Mesendoderm (in vitro differentiated cells): ENCODE data around the gene HTR7.

Source experiments
- DNase-seq: peaks from one replicate; pipeline ENCODE4 v3.0.0; 2013
- H2AK5ac ChIP-seq: 2 replicates; pipeline ENCODE4 v1.6.1; 2013; ENCODE audit warnings: low read length, inconsistent platforms
- H2BK120ac ChIP-seq: 2 replicates; pipeline ENCODE4 v1.6.1; 2013; ENCODE audit warnings: low read depth, mild to moderate bottlenecking, low read length, moderate library complexity, mixed read lengths
- H2BK15ac ChIP-seq: replicated peaks from 2 replicates; pipeline ENCODE4 v1.6.1; 2013; ENCODE audit warnings: low read depth, mild to moderate bottlenecking, moderate library complexity
- H2BK5ac ChIP-seq: 2 replicates; pipeline ENCODE4 v1.6.1; 2013; ENCODE audit warnings: low read length, inconsistent platforms
- H3K18ac ChIP-seq: 2 replicates; pipeline ENCODE4 v1.6.1; 2013; ENCODE audit warnings: mild to moderate bottlenecking, low read length, mixed read lengths
- H3K23ac ChIP-seq: one replicate; pipeline ENCODE4 v1.6.1; 2013; ENCODE audit warnings: low read length
- H3K27ac ChIP-seq: 2 replicates; pipeline ENCODE4 v1.5.1; 2013; ENCODE audit warnings: low read depth, mild to moderate bottlenecking, inconsistent platforms, low read length, moderate library complexity
- H3K27me3 ChIP-seq: 2 replicates; pipeline ENCODE4 v1.6.1; 2013; ENCODE audit warnings: low read length, control low read depth, mild to moderate bottlenecking, inconsistent platforms; ENCODE audit not compliant: insufficient read depth, poor library complexity
- H3K36me3 ChIP-seq: 2 replicates; pipeline ENCODE4 v1.6.1; 2013; ENCODE audit warnings: low read length, inconsistent platforms; ENCODE audit not compliant: control insufficient read depth, insufficient read depth
- H3K4ac ChIP-seq: one replicate; pipeline ENCODE4 v1.6.1; 2013; ENCODE audit warnings: low read depth, mild to moderate bottlenecking, low read length, moderate library complexity
- H3K4me1 ChIP-seq: 2 replicates; pipeline ENCODE4 v1.6.1; 2013; ENCODE audit warnings: low read depth, low read length, inconsistent platforms; ENCODE audit not compliant: control insufficient read depth
- H3K4me2 ChIP-seq: 2 replicates; pipeline ENCODE4 v1.6.1; 2013; ENCODE audit warnings: low read length
- H3K4me3 ChIP-seq: 2 replicates; pipeline ENCODE4 v1.5.1; 2013; ENCODE audit warnings: mild to moderate bottlenecking, low read length
- H3K56ac ChIP-seq: one replicate; pipeline ENCODE4 v1.6.1; 2013; ENCODE audit warnings: low read length
- H3K79me1 ChIP-seq: 2 replicates; pipeline ENCODE4 v1.6.1; 2013; ENCODE audit warnings: low read length, inconsistent platforms
- H3K79me2 ChIP-seq: 2 replicates; pipeline ENCODE4 v1.6.1; 2013; ENCODE audit warnings: mild to moderate bottlenecking, low read length; ENCODE audit not compliant: control insufficient read depth, insufficient read depth
- H3K9ac ChIP-seq: 2 replicates; pipeline ENCODE4 v1.6.1; 2013; ENCODE audit warnings: low read length, inconsistent platforms
- H4K5ac ChIP-seq: one replicate; pipeline ENCODE4 v1.6.1; 2013; ENCODE audit warnings: low read length
- H4K8ac ChIP-seq: one replicate; pipeline ENCODE4 v1.6.1; 2013; ENCODE audit warnings: low read depth, mild to moderate bottlenecking, control low read depth, low read length, moderate library complexity
- WGBS: extraction: QIAGEN DNeasy Blood & Tissue Kit; methylation state at CpG from one replicate; pipeline ENCODE4 v1.1.7; 2013; ENCODE audit warnings: low lambda C conversion rate, missing lambda C conversion rate; ENCODE audit not compliant: insufficient coverage; ENCODE audit errors: extremely low coverage; 5-methylcytosine and 5-hydroxymethylcytosine counted together

Gene HTR7

GRCh38 chr10:90890347-90890746, 32.5 kb upstream of the HTR7 start:
- no peak overlapping the region for H2BK15ac ChIP-seq
- H3K18ac ChIP-seq = no peak overlapping the region
- no peak overlapping the region for H3K56ac ChIP-seq
- no peak overlapping the region for H3K4ac ChIP-seq
- H3K79me2 ChIP-seq = no peaks in the 10 kb centered on the region
- H3K4me2 ChIP-seq = no peak overlapping the region
- no peak overlapping the region for H2AK5ac ChIP-seq
- H3K23ac ChIP-seq = no peak overlapping the region
- no peak overlapping the region for H3K9ac ChIP-seq
- no peaks in the 10 kb centered on the region for H3K4me1 ChIP-seq
- no peak overlapping the region for H2BK5ac ChIP-seq
- H3K36me3 ChIP-seq = peaks cover 7% of the 10 kb centered on the region
- H3K4me3 ChIP-seq = no peak overlapping the region
- no CpG with 5 or more reads among the region's 2 CpGs for WGBS
- H4K5ac ChIP-seq = no peak overlapping the region
- DNase-seq = no peak
- H3K27ac ChIP-seq = no peak overlapping the region
- H2BK120ac ChIP-seq = no peak overlapping the region
- H3K79me1 ChIP-seq = no peaks in the 10 kb centered on the region
- H4K8ac ChIP-seq = no peak overlapping the region
- no peaks in the 10 kb centered on the region for H3K27me3 ChIP-seq

GRCh38 chr10:90889636-90890035, 31.8 kb upstream of the HTR7 start:
- Histone ChIP-seq H3K79me2 (no peaks in the 10 kb centered on the region), H4K8ac (no peak overlapping the region), H3K18ac (no peak overlapping the region), H3K56ac (no peak overlapping the region), H2BK120ac (no peak overlapping the region), H3K36me3 (peaks cover 7% of the 10 kb centered on the region), H2BK15ac (no peak overlapping the region), H3K4me1 (no peaks in the 10 kb centered on the region), H2BK5ac (no peak overlapping the region), H3K27me3 (no peaks in the 10 kb centered on the region), H3K9ac (no peak overlapping the region), H3K79me1 (no peaks in the 10 kb centered on the region), H4K5ac (no peak overlapping the region), H3K4me3 (no peak overlapping the region), H3K23ac (no peak overlapping the region), H3K4me2 (no peak overlapping the region), H3K4ac (no peak overlapping the region), H2AK5ac (no peak overlapping the region), H3K27ac (no peak overlapping the region)
- DNase-seq = no peak
- WGBS = no CpG with 5 or more reads among the region's 1 CpG

GRCh38 chr10:90888387-90888786, 30.5 kb upstream of the HTR7 start:
- H2AK5ac ChIP-seq = no peak overlapping the region
- no peak overlapping the region for H4K5ac ChIP-seq
- H3K23ac ChIP-seq = no peak overlapping the region
- no CpG with 5 or more reads among the region's 6 CpGs for WGBS
- no peak overlapping the region for H3K27ac ChIP-seq
- H3K18ac ChIP-seq = no peak overlapping the region
- no peak overlapping the region for H2BK5ac ChIP-seq
- peaks cover 7% of the 10 kb centered on the region for H3K36me3 ChIP-seq
- H3K79me2 ChIP-seq = no peaks in the 10 kb centered on the region
- no peak overlapping the region for H3K4me3 ChIP-seq
- no peak overlapping the region for H4K8ac ChIP-seq
- no peaks in the 10 kb centered on the region for H3K79me1 ChIP-seq
- no peak overlapping the region for H2BK15ac ChIP-seq
- H3K4me1 ChIP-seq = no peaks in the 10 kb centered on the region
- H3K4ac ChIP-seq = no peak overlapping the region
- H2BK120ac ChIP-seq = no peak overlapping the region
- H3K4me2 ChIP-seq = no peak overlapping the region
- H3K56ac ChIP-seq = no peak overlapping the region
- H3K9ac ChIP-seq = no peak overlapping the region
- H3K27me3 ChIP-seq = no peaks in the 10 kb centered on the region
- no peak for DNase-seq

- H3K4me3 ChIP-seq = no peak overlapping the region
- no peaks in the 10 kb centered on the region for H3K27me3 ChIP-seq
- no peaks in the 10 kb centered on the region for H3K79me1 ChIP-seq
- no peak overlapping the region for H3K56ac ChIP-seq
- H3K4me2 ChIP-seq = no peak overlapping the region
- H4K8ac ChIP-seq = no peak overlapping the region
- H3K23ac ChIP-seq = no peak overlapping the region
- no peak overlapping the region for H3K4ac ChIP-seq
- H3K79me2 ChIP-seq = no peaks in the 10 kb centered on the region
- peaks cover 5% of the 10 kb centered on the region for H3K36me3 ChIP-seq
- H3K27ac ChIP-seq = no peak overlapping the region
- no peak overlapping the region for H3K9ac ChIP-seq
- H3K4me1 ChIP-seq = no peaks in the 10 kb centered on the region
- H2AK5ac ChIP-seq = no peak overlapping the region
- no peak overlapping the region for H2BK15ac ChIP-seq
- no peak overlapping the region for H2BK120ac ChIP-seq
- H3K18ac ChIP-seq = no peak overlapping the region
- WGBS = no CpG with 5 or more reads among the region's 6 CpGs
- no peak overlapping the region for H2BK5ac ChIP-seq
- DNase-seq = no peak
- no peak overlapping the region for H4K5ac ChIP-seq
These were observed 29.7 kb upstream of the HTR7 start for GRCh38 chr10:90887555-90887954.

- DNase-seq = no peak
- Histone ChIP-seq H3K4me3 (no peak overlapping the region), H3K56ac (no peak overlapping the region), H3K4ac (no peak overlapping the region), H3K79me2 (no peaks in the 10 kb centered on the region), H3K79me1 (no peaks in the 10 kb centered on the region), H3K9ac (no peak overlapping the region), H2BK120ac (no peak overlapping the region), H3K23ac (no peak overlapping the region), H2AK5ac (no peak overlapping the region), H3K27me3 (no peaks in the 10 kb centered on the region), H4K5ac (no peak overlapping the region), H4K8ac (no peak overlapping the region), H2BK5ac (no peak overlapping the region), H2BK15ac (no peak overlapping the region), H3K27ac (no peak overlapping the region), H3K4me2 (no peak overlapping the region), H3K18ac (no peak overlapping the region), H3K36me3 (peaks cover 5% of the 10 kb centered on the region), H3K4me1 (no peaks in the 10 kb centered on the region)
- no CpG with 5 or more reads among the region's 1 CpG for WGBS
These were observed 27.3 kb upstream of the HTR7 start for GRCh38 chr10:90885176-90885575.

- Histone ChIP-seq H4K5ac (no peak overlapping the region), H3K27me3 (no peaks in the 10 kb centered on the region), H3K79me1 (no peaks in the 10 kb centered on the region), H3K23ac (no peak overlapping the region), H3K4me2 (no peak overlapping the region), H3K4me3 (no peak overlapping the region), H3K4me1 (no peaks in the 10 kb centered on the region), H3K79me2 (no peaks in the 10 kb centered on the region), H2BK120ac (no peak overlapping the region), H2AK5ac (no peak overlapping the region), H3K4ac (no peak overlapping the region), H2BK5ac (no peak overlapping the region), H3K56ac (no peak overlapping the region), H3K18ac (no peak overlapping the region), H2BK15ac (no peak overlapping the region), H3K36me3 (peaks cover 5% of the 10 kb centered on the region), H3K27ac (no peak overlapping the region), H3K9ac (no peak overlapping the region), H4K8ac (no peak overlapping the region)
- no CpG with 5 or more reads among the region's 3 CpGs for WGBS
- no peak for DNase-seq
These were observed 26.6 kb upstream of the HTR7 start for GRCh38 chr10:90884431-90884830.
